ENCODE data around the gene CTDNEP1.
A peak's percentile ranks its signal among the peaks of the same experiment; 100 is the strongest.

CTDNEP1 gene

GRCh38 chr17:7251661-7252175 lies at the start of gene CTDNEP1:
CTDNEP1 (minus strand) TSS chr17:7251734; CDS start chr17:7251296, 438 bp downstream.
- H3K4me3 ChIP-seq (ENCODE audit: low read depth, low read length), result peak within 1 kb of the TSS; percentile 83
- DNase-seq (ENCODE audit: low read depth), result peak; percentile 99
- TF ChIP-seq, protein P1, sequence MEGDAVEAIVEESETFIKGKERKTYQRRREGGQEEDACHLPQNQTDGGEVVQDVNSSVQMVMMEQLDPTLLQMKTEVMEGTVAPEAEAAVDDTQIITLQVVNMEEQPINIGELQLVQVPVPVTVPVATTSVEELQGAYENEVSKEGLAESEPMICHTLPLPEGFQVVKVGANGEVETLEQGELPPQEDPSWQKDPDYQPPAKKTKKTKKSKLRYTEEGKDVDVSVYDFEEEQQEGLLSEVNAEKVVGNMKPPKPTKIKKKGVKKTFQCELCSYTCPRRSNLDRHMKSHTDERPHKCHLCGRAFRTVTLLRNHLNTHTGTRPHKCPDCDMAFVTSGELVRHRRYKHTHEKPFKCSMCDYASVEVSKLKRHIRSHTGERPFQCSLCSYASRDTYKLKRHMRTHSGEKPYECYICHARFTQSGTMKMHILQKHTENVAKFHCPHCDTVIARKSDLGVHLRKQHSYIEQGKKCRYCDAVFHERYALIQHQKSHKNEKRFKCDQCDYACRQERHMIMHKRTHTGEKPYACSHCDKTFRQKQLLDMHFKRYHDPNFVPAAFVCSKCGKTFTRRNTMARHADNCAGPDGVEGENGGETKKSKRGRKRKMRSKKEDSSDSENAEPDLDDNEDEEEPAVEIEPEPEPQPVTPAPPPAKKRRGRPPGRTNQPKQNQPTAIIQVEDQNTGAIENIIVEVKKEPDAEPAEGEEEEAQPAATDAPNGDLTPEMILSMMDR (IDR thresholded peaks at IDR 0.05; ENCODE audit: insufficient read depth, low read depth, low read length, missing control alignments), result no peak

DNA sequence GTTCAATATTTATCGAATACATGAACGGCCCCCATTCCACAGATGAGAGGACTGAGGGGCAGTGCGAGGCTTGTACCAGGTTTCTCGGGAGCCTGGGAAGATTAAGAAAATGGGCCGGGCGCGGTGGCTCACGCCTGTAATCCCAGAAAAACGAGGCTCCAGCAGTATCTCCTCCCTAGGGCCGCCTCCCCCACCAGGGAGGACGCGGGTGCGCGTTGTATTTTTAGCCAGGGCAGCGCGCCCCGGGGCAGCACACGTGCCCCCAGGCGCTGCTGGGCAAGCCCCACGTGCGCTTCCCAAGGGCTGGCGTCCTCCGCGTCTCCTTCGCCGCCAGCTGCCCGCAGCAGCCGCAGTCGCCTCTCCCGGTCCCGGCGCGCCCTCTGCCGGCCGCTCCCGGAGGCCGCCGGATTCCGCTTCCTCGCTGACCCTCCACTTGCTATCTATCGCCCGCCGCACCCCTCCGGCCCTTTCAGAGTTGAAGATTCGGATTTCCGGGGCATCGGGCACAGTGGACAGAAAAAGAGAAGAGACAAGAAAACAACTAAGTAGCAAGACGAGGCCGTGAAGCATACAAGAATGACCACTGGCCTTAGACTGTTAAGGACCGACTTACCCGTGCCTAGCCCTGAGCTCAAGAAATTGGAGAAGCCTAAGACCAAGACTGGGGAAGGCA lies 44.8 kb upstream of the CTDNEP1 start:
- no peak overlapping the region; the same call in 1 of the 2 replicates for H3K4me3 ChIP-seq (ENCODE audit: low read depth, low read length)
- peak; percentile 85 for DNase-seq (ENCODE audit: low read depth)
- TF ChIP-seq, protein P1 (IDR thresholded peaks at IDR 0.05; ENCODE audit: insufficient read depth, low read depth, low read length, missing control alignments), result peak; percentile 91

- DNase-seq (ENCODE audit: low read depth), result no peak
- H3K4me3 ChIP-seq (ENCODE audit: low read depth, low read length), result peak overlapping the region; percentile 13; the same call in 1 of the 2 replicates
- TF ChIP-seq, protein P1 (IDR thresholded peaks at IDR 0.05; ENCODE audit: insufficient read depth, low read depth, low read length, missing control alignments), result no peak
These were observed 44.0 kb upstream of the CTDNEP1 start for GRCh38 chr17:7295230-7296180.

GRCh38 chr17:7294614-7295153 lies 43.1 kb upstream of the CTDNEP1 start, which contains the start of gene YBX2:
YBX2 (minus strand) TSS chr17:7294639; CDS start chr17:7294500, 139 bp downstream.
- peak; percentile 69 for DNase-seq (ENCODE audit: low read depth)
- H3K4me3 ChIP-seq (ENCODE audit: low read depth, low read length), result peak within 1 kb of the TSS; percentile 13
- TF ChIP-seq, protein P1 (IDR thresholded peaks at IDR 0.05; ENCODE audit: insufficient read depth, low read depth, low read length, missing control alignments), result no peak

- no peak overlapping the region for H3K4me3 ChIP-seq (ENCODE audit: low read depth, low read length)
- no peak for DNase-seq (ENCODE audit: low read depth)
- TF ChIP-seq, protein P1 (IDR thresholded peaks at IDR 0.05; ENCODE audit: insufficient read depth, low read depth, low read length, missing control alignments), result no peak
These were observed 42.5 kb upstream of the CTDNEP1 start for GRCh38 chr17:7293816-7294613.

DNA sequence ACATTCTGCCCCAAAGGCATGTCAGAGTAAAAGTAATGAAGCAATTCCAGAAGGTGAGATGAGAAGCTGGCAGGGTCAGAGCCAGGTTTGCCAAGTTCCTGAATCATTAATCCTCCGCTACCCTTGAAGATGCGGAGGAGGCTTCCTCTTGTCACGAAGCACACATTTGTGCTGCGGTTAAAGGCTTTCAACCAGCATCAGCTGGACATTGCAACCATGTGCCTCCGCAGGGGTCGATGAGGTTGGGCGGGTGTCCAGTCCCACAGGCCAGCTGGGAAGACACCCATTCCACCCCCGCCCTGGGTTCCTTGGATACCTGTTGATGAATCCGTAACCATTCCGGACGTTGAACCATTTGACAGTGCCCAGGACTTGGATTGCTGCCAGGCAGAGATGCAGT lies 41.6 kb upstream of the CTDNEP1 start:
- no peak overlapping the region for H3K4me3 ChIP-seq (ENCODE audit: low read depth, low read length)
- TF ChIP-seq, protein P1 (IDR thresholded peaks at IDR 0.05; ENCODE audit: insufficient read depth, low read depth, low read length, missing control alignments), result no peak
- DNase-seq (ENCODE audit: low read depth), result no peak
